Osteoblast (primary cell): ENCODE results near the gene TCP11L1. TPM values are rescaled to one million over a fixed set of nuclear protein-coding genes. Genes with fewer than 3 reads are reported as not detected.
"Not testable (repeated sequence)": the region's sequence is repeated elsewhere in the genome, so short reads cannot be mapped to it uniquely, and the experiment has no call there.

Source experiments
- DNase-seq: peaks from one replicate; pipeline ENCODE4 v3.0.0; 2011; ENCODE audit warnings: low spot score, mixed read lengths; ENCODE audit not compliant: insufficient read length; ENCODE audit errors: missing footprints
- H2AFZ ChIP-seq: 2 replicates; pipeline ENCODE4 v1.6.0; 2011; ENCODE audit warnings: mild to moderate bottlenecking, low read length
- H3K27ac ChIP-seq: 2 replicates; pipeline ENCODE4 v1.5.1; 2011; ENCODE audit warnings: mild to moderate bottlenecking, low read depth, low read length, moderate library complexity
- H3K27me3 ChIP-seq: 2 replicates; pipeline ENCODE4 v1.6.0; 2012; ENCODE audit warnings: mild to moderate bottlenecking, control low read depth, inconsistent platforms, low read length, moderate library complexity; ENCODE audit not compliant: insufficient read depth
- H3K36me3 ChIP-seq: 2 replicates; pipeline ENCODE4 v1.5.1; 2011; ENCODE audit warnings: mild to moderate bottlenecking, low read length, control low read depth, moderate library complexity; ENCODE audit not compliant: insufficient read depth
- H3K4me1 ChIP-seq: 2 replicates; pipeline ENCODE4 v1.5.1; 2011; ENCODE audit warnings: mild to moderate bottlenecking, low read length, control low read depth, moderate library complexity; ENCODE audit not compliant: insufficient read depth
- H3K4me2 ChIP-seq: 2 replicates; pipeline ENCODE4 v1.6.0; 2011; ENCODE audit warnings: mild to moderate bottlenecking, low read length; ENCODE audit not compliant: insufficient read depth
- H3K4me3 ChIP-seq: fragments of 200-600 bp; sonication (generic); 3 replicates; pipeline ENCODE4 v1.5.1; 2012; ENCODE audit warnings: mild to moderate bottlenecking, low read length, inconsistent platforms; ENCODE audit not compliant: insufficient read depth
- H3K79me2 ChIP-seq: 2 replicates; pipeline ENCODE4 v1.6.0; 2012; ENCODE audit warnings: mild to moderate bottlenecking, low read length, control low read depth, inconsistent platforms; ENCODE audit not compliant: insufficient read depth
- H3K9me3 ChIP-seq: 2 replicates; pipeline ENCODE4 v1.5.1; 2011; ENCODE audit warnings: low read depth, low read length, control low read depth
- H4K20me1 ChIP-seq: 2 replicates; pipeline ENCODE4 v1.6.0; 2012; ENCODE audit warnings: mild to moderate bottlenecking, low read length, control low read depth; ENCODE audit not compliant: insufficient read depth
- CTCF ChIP-seq: IDR thresholded peaks from 2 replicates; pipeline ENCODE4 v1.5.1; 2011; ENCODE audit warnings: mild to moderate bottlenecking, low read depth, low read length, moderate library complexity; ENCODE audit errors: extremely low read depth
- total RNA-seq: library from RNA; depleted of rRNA; stranded (reverse); fragments of >200 nt; gene quantifications from 2 replicates; pipeline ENCODE4 v1.2.3, GENCODE V29; 2012

TCP11L1 gene
- total RNA-seq, 1 donor = 35.8 TPM

DNA sequence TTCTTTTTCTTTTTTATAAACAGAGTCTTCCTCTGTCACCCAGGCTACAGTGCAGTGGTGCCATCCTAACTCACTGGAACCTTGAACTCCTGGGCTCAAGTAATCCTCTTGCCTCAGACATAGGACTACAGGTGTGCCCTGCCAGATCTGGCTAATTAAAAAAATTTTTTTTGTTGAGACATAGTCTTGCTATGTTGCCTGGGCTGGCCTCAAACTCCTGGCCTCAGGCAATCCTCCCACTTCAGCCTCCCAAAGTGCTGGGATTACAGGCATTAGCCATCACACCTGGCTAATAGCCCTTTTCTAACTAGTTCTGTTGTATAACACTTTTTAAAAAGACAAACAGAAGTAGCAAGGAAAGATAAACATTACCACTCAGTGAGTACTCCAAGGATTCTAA, 64.5 kb downstream of the TCP11L1 start:
- Histone ChIP-seq H3K27me3 (no peaks in the 10 kb centered on the region), H2AFZ (no peak overlapping the region), H3K4me1 (no peaks in the 10 kb centered on the region), H3K27ac (no peak overlapping the region), H3K4me2 (no peak overlapping the region), H3K4me3 (no peak overlapping the region), H3K36me3 (peaks cover 49% of the 10 kb centered on the region), H3K79me2 (no peaks in the 10 kb centered on the region), H4K20me1 (no peaks in the 10 kb centered on the region), H3K9me3 (no peaks in the 10 kb centered on the region)
- DNase-seq = no peak
- no peak for TF ChIP-seq CTCF

GRCh38 chr11:33109294-33109895, 70.0 kb downstream of the TCP11L1 start:
- no peaks in the 10 kb centered on the region for H4K20me1 ChIP-seq
- DNase-seq = no peak
- H3K4me3 ChIP-seq = no peak overlapping the region
- no peaks in the 10 kb centered on the region for H3K9me3 ChIP-seq
- no peaks in the 10 kb centered on the region for H3K4me1 ChIP-seq
- no peak for TF ChIP-seq CTCF
- no peak overlapping the region for H3K4me2 ChIP-seq
- no peaks in the 10 kb centered on the region for H3K27me3 ChIP-seq
- no peaks in the 10 kb centered on the region for H3K79me2 ChIP-seq
- H3K27ac ChIP-seq = no peak overlapping the region
- no peak overlapping the region for H2AFZ ChIP-seq
- peaks cover 18% of the 10 kb centered on the region for H3K36me3 ChIP-seq

GRCh38 chr11:33110083-33110482, 70.7 kb downstream of the TCP11L1 start:
- Histone ChIP-seq H3K27me3 (no peaks in the 10 kb centered on the region), H3K36me3 (peaks cover 13% of the 10 kb centered on the region), H3K4me2 (no peak overlapping the region), H2AFZ (no peak overlapping the region), H3K4me1 (no peaks in the 10 kb centered on the region), H3K9me3 (no peaks in the 10 kb centered on the region), H3K27ac (no peak overlapping the region), H3K4me3 (no peak overlapping the region), H4K20me1 (no peaks in the 10 kb centered on the region), H3K79me2 (no peaks in the 10 kb centered on the region)
- TF ChIP-seq CTCF = no peak
- DNase-seq = no peak

GRCh38 chr11:33116535-33116934, 77.2 kb downstream of the TCP11L1 start:
- no peak for DNase-seq
- TF ChIP-seq CTCF = no peak
- no peaks in the 10 kb centered on the region for H3K9me3 ChIP-seq

GRCh38 chr11:33122696-33123095, 83.3 kb downstream of the TCP11L1 start:
- not testable (repeated sequence) for H2AFZ ChIP-seq, H3K27ac ChIP-seq, H3K4me2 ChIP-seq, H3K4me1 ChIP-seq, H3K27me3 ChIP-seq, H4K20me1 ChIP-seq, H3K4me3 ChIP-seq, H3K9me3 ChIP-seq, H3K79me2 ChIP-seq, DNase-seq, H3K36me3 ChIP-seq

More at GRCh38 chr11:33116535-33116934, 77.2 kb downstream of the TCP11L1 start:
- Histone ChIP-seq H3K27ac (no peak overlapping the region), H3K27me3 (no peaks in the 10 kb centered on the region), H4K20me1 (no peaks in the 10 kb centered on the region), H3K36me3 (no peaks in the 10 kb centered on the region), H2AFZ (no peak overlapping the region), H3K4me1 (no peaks in the 10 kb centered on the region), H3K4me3 (no peak overlapping the region), H3K4me2 (no peak overlapping the region), H3K79me2 (no peaks in the 10 kb centered on the region)
